Erythroblast (primary cell): ENCODE results near the gene LDLRAD2.

Source experiments
- GATA1 ChIP-seq: IDR thresholded peaks from 2 replicates; pipeline ENCODE4 v1.6.1; 2011; ENCODE audit warnings: low read depth, mild to moderate bottlenecking, control low read depth, low read length, moderate library complexity
- POLR2A ChIP-seq: IDR thresholded peaks from 2 replicates; pipeline ENCODE4 v1.6.1; 2011; ENCODE audit warnings: mild to moderate bottlenecking, low read length

- TF ChIP-seq POLR2A (no peak), GATA1 (no peak)
Measured at GRCh38 chr1:21869620-21870121, 57.6 kb downstream of the LDLRAD2 start.
